HG03354 (cell line): Measurements from ENCODE around the gene LRBA.
"Not testable (repeated sequence)": the region's sequence is repeated elsewhere in the genome, so short reads cannot be mapped to it uniquely, and the experiment has no call there.

ENCODE experiments used
- ATAC-seq: cut with Tn5 transposase; IDR thresholded peaks from one replicate; pipeline ENCODE4 v1.9.1; 2021; ENCODE audit warnings: mild to moderate bottlenecking; ENCODE audit not compliant: unreplicated experiment, poor library complexity, severe bottlenecking

Gene LRBA

GRCh38 chr4:150564967-150565366 is 450.1 kb downstream of the LRBA start:
- not testable (repeated sequence) for ATAC-seq

GRCh38 chr4:150562751-150563150 is 452.3 kb downstream of the LRBA start:
- ATAC-seq = no peak

GRCh38 chr4:150562250-150562649 is 452.8 kb downstream of the LRBA start:
- ATAC-seq = no peak

GRCh38 chr4:150561143-150561737 is 453.8 kb downstream of the LRBA start:
- no peak for ATAC-seq

- not testable (repeated sequence) for ATAC-seq
Measured at GRCh38 chr4:150557811-150558210, 457.3 kb downstream of the LRBA start.

GRCh38 chr4:150547154-150547838 is 467.8 kb downstream of the LRBA start:
- no peak for ATAC-seq

- no peak for ATAC-seq
Measured at GRCh38 chr4:150546286-150546685, 468.8 kb downstream of the LRBA start.

- ATAC-seq = no peak
Measured at GRCh38 chr4:150543042-150543441, 472.0 kb downstream of the LRBA start.

- no peak for ATAC-seq
Measured at GRCh38 chr4:150541681-150542080, 473.4 kb downstream of the LRBA start.

- ATAC-seq = no peak
Measured at GRCh38 chr4:150540959-150541360, 474.1 kb downstream of the LRBA start.

- no peak for ATAC-seq
Measured at GRCh38 chr4:150540536-150540935, 474.5 kb downstream of the LRBA start.

GRCh38 chr4:150537911-150538310 is 477.2 kb downstream of the LRBA start:
- not testable (repeated sequence) for ATAC-seq

GRCh38 chr4:150534818-150535217 is 480.3 kb downstream of the LRBA start:
- ATAC-seq = no peak

GRCh38 chr4:150533673-150534072 is 481.4 kb downstream of the LRBA start:
- ATAC-seq = no peak

GRCh38 chr4:150525321-150525868 is 489.7 kb downstream of the LRBA start:
- no peak for ATAC-seq

GRCh38 chr4:150518559-150518958 is 496.5 kb downstream of the LRBA start:
- no peak for ATAC-seq

- no peak for ATAC-seq
Measured at GRCh38 chr4:150515135-150515534, 499.9 kb downstream of the LRBA start.

- ATAC-seq = no peak
Measured at GRCh38 chr4:150514709-150515108, 500.4 kb downstream of the LRBA start.

GRCh38 chr4:150510176-150510865 is 504.8 kb downstream of the LRBA start:
- no peak for ATAC-seq

GRCh38 chr4:150507656-150508055 is 507.4 kb downstream of the LRBA start:
- not testable (repeated sequence) for ATAC-seq

GRCh38 chr4:150501983-150502382 is 513.1 kb downstream of the LRBA start:
- ATAC-seq = no peak
